ENCODE measurements around the gene CERK.

Gene CERK

GRCh38 chr22:46662226-46662625 is 75.8 kb downstream of the CERK start:
- DNase-seq (ENCODE audit: low read depth), result no peak

GRCh38 chr22:46661221-46661851 is 76.7 kb downstream of the CERK start:
- no peak for DNase-seq (ENCODE audit: low read depth)

GRCh38 chr22:46660604-46661201 is 77.3 kb downstream of the CERK start:
- no peak for DNase-seq (ENCODE audit: low read depth)

GRCh38 chr22:46659791-46660186 is 78.3 kb downstream of the CERK start:
- no peak for DNase-seq (ENCODE audit: low read depth)

- no peak for DNase-seq (ENCODE audit: low read depth)
These were observed 78.8 kb downstream of the CERK start for GRCh38 chr22:46659059-46659790.

GRCh38 chr22:46657996-46658947 is 79.8 kb downstream of the CERK start:
- DNase-seq (ENCODE audit: low read depth), result no peak

GRCh38 chr22:46657655-46657953 is 80.4 kb downstream of the CERK start:
- no peak for DNase-seq (ENCODE audit: low read depth)

- no peak for DNase-seq (ENCODE audit: low read depth)
These were observed 81.0 kb downstream of the CERK start for GRCh38 chr22:46656856-46657654.

- DNase-seq (ENCODE audit: low read depth), result no peak
These were observed 82.0 kb downstream of the CERK start for GRCh38 chr22:46655861-46656608.

GRCh38 chr22:46654927-46655595 is 83.0 kb downstream of the CERK start:
- DNase-seq (ENCODE audit: low read depth), result no peak

GRCh38 chr22:46654426-46654825 is 83.6 kb downstream of the CERK start:
- DNase-seq (ENCODE audit: low read depth), result no peak

GRCh38 chr22:46653596-46653995 is 84.5 kb downstream of the CERK start:
- peak; percentile 30 for DNase-seq (ENCODE audit: low read depth)

- DNase-seq (ENCODE audit: low read depth), result no peak
These were observed 85.2 kb downstream of the CERK start for GRCh38 chr22:46652847-46653331.

- DNase-seq (ENCODE audit: low read depth), result no peak
These were observed 85.8 kb downstream of the CERK start for GRCh38 chr22:46652081-46652846.

GRCh38 chr22:46651316-46651715 is 86.7 kb downstream of the CERK start:
- DNase-seq (ENCODE audit: low read depth), result no peak

- DNase-seq (ENCODE audit: low read depth), result no peak
These were observed 87.8 kb downstream of the CERK start for GRCh38 chr22:46650078-46650810.

GRCh38 chr22:46649141-46650077 is 88.6 kb downstream of the CERK start:
- no peak for DNase-seq (ENCODE audit: low read depth)

Measured in activated T-cell treated with anti-CD3 and anti-CD28 coated beads for 48 hours (primary cell).